RWPE2 (cell line): ENCODE data around the gene INPP5B.
"Not testable (repeated sequence)": the region's sequence is repeated elsewhere in the genome, so short reads cannot be mapped to it uniquely, and the experiment has no call there.

ENCODE experiments used
- ATAC-seq: fragments of 200-7000 bp; cut with Tn5 transposase; 3 replicates; pipeline ENCODE4 v1.9.1; 2021; ENCODE audit warnings: low read depth
- DNase-seq: peaks from one replicate; pipeline ENCODE4 v3.0.0-alpha.2; 2020; ENCODE audit warnings: low spot score
- H3K27ac ChIP-seq: fragments of 450-650 bp; 2 replicates; pipeline ENCODE4 v1.5.1; 2017; ENCODE audit warnings: mild to moderate bottlenecking; ENCODE audit not compliant: poor library complexity, severe bottlenecking
- H3K27me3 ChIP-seq: fragments of 250-450 bp; sonication (Bioruptor Pico); 2 replicates; pipeline ENCODE4 v1.5.1; 2021; ENCODE audit warnings: mild to moderate bottlenecking, moderate library complexity; ENCODE audit not compliant: insufficient read depth, poor library complexity, severe bottlenecking
- H3K36me3 ChIP-seq: fragments of 250-450 bp; sonication (Bioruptor Pico); 2 replicates; pipeline ENCODE4 v1.5.1; 2020; ENCODE audit warnings: low read depth, mild to moderate bottlenecking, moderate library complexity
- H3K4me1 ChIP-seq: fragments of 250-450 bp; sonication (Bioruptor Pico); 2 replicates; pipeline ENCODE4 v1.5.1; 2021; ENCODE audit warnings: mild to moderate bottlenecking, moderate library complexity; ENCODE audit not compliant: insufficient read depth, poor library complexity, severe bottlenecking
- H3K4me3 ChIP-seq: fragments of 250-450 bp; sonication (Bioruptor Pico); 2 replicates; pipeline ENCODE4 v1.5.1; 2021; ENCODE audit warnings: mild to moderate bottlenecking, moderate library complexity; ENCODE audit not compliant: severe bottlenecking
- H3K9me3 ChIP-seq: fragments of 250-450 bp; sonication (Bioruptor Pico); 2 replicates; pipeline ENCODE4 v1.5.1; 2021; ENCODE audit warnings: mild to moderate bottlenecking, moderate library complexity; ENCODE audit not compliant: severe bottlenecking
- CTCF ChIP-seq: fragments of 450-650 bp; IDR thresholded peaks from one replicate; pipeline ENCODE4 v1.5.1; 2017; ENCODE audit warnings: mild to moderate bottlenecking, moderate library complexity; ENCODE audit not compliant: poor library complexity, severe bottlenecking

Gene INPP5B

GRCh38 chr1:37965301-37965700 lies 18.4 kb upstream of the INPP5B start:
- no peak for TF ChIP-seq CTCF
- ATAC-seq (no peak), DNase-seq (no peak)
- peaks cover 65% of the 10 kb centered on the region for H3K36me3 ChIP-seq
- no peaks in the 10 kb centered on the region for H3K4me1 ChIP-seq
- H3K9me3 ChIP-seq = no peaks in the 10 kb centered on the region
- no peak overlapping the region for H3K27ac ChIP-seq
- no peak overlapping the region for H3K4me3 ChIP-seq
- no peaks in the 10 kb centered on the region for H3K27me3 ChIP-seq

- not testable (repeated sequence) for H3K4me1 ChIP-seq, ATAC-seq, H3K27me3 ChIP-seq, H3K27ac ChIP-seq, H3K4me3 ChIP-seq, DNase-seq, H3K9me3 ChIP-seq
- peaks cover 68% of the 10 kb centered on the region for H3K36me3 ChIP-seq
Observed at GRCh38 chr1:37964106-37964505, 17.3 kb upstream of the INPP5B start.

GRCh38 chr1:37958690-37959089 lies 11.8 kb upstream of the INPP5B start:
- H3K27ac ChIP-seq = no peak overlapping the region
- H3K4me1 ChIP-seq = no peaks in the 10 kb centered on the region
- no peaks in the 10 kb centered on the region for H3K27me3 ChIP-seq
- ATAC-seq (peak; percentile 52; the same call in 1 of the 3 replicates), DNase-seq (no peak)
- no peak overlapping the region for H3K4me3 ChIP-seq
- no peaks in the 10 kb centered on the region for H3K9me3 ChIP-seq
- peaks cover 40% of the 10 kb centered on the region for H3K36me3 ChIP-seq
- no peak for TF ChIP-seq CTCF

- H3K27me3 ChIP-seq = no peaks in the 10 kb centered on the region
- TF ChIP-seq CTCF = no peak
- ATAC-seq (0 out of 3 replicates have a peak, but pooled peaks have one; percentile 17), DNase-seq (no peak)
- no peak overlapping the region for H3K27ac ChIP-seq
- no peaks in the 10 kb centered on the region for H3K4me1 ChIP-seq
- no peak overlapping the region for H3K4me3 ChIP-seq
- H3K36me3 ChIP-seq = peaks cover 30% of the 10 kb centered on the region
- H3K9me3 ChIP-seq = no peaks in the 10 kb centered on the region
Observed at GRCh38 chr1:37955685-37956084, 8.8 kb upstream of the INPP5B start.

GRCh38 chr1:37954316-37954971 lies 7.6 kb upstream of the INPP5B start:
- DNase-seq = no peak
- no peaks in the 10 kb centered on the region for H3K4me1 ChIP-seq
- no peak overlapping the region for H3K4me3 ChIP-seq
- no peak for TF ChIP-seq CTCF
- peaks cover 19% of the 10 kb centered on the region for H3K36me3 ChIP-seq
- H3K27ac ChIP-seq = no peak overlapping the region
- H3K27me3 ChIP-seq = no peaks in the 10 kb centered on the region
- no peaks in the 10 kb centered on the region for H3K9me3 ChIP-seq
- ATAC-seq = no peak; the same call in 2 of the 3 replicates
